A673 (cell line): Measurements from ENCODE around the gene CETN3. TPM values are rescaled to one million over a fixed set of nuclear protein-coding genes. Genes with fewer than 3 reads are reported as not detected.

Experiments used
- BruUV-seq: library from RNA; stranded (reverse); fragments of 400-500 nt; replicated peaks from 2 replicates; lab custom pipeline; 2021; lab: Mats Ljungman, UMichigan
- CTCF ChIA-PET: fragments of 300-600 bp; sonication (Branson Sonifier 250); formaldehyde crosslinking; loops from one replicate; lab custom pipeline; 2022; ENCODE audit warnings: antibody characterized with exemption; lab: Charles Lee
- POLR2A ChIA-PET: fragments of 300-600 bp; sonication (Branson Sonifier 250); formaldehyde crosslinking; loops from one replicate; lab custom pipeline; 2022; ENCODE audit warnings: antibody characterized with exemption; ENCODE audit not compliant: low non-redundant PET; lab: Charles Lee
- DNase-seq: peaks from one replicate; pipeline ENCODE4 v3.0.0-alpha.2; 2015; ENCODE audit warnings: low spot score
- H3K27ac ChIP-seq: fragments of 200-600 bp; sonication (generic); 2 replicates; pipeline ENCODE4 v1.5.1; 2016; ENCODE audit warnings: mixed run types, low read depth, mild to moderate bottlenecking, mixed read lengths, antibody characterized with exemption, low read length; ENCODE audit not compliant: poor library complexity, severe bottlenecking
- H3K27me3 ChIP-seq: fragments of 200-600 bp; sonication (generic); replicated peaks from 2 replicates; pipeline ENCODE4 v1.6.1; 2017; ENCODE audit warnings: mixed run types, low read depth, mild to moderate bottlenecking, mixed read lengths, antibody characterized with exemption, low read length; ENCODE audit not compliant: insufficient read depth, poor library complexity
- H3K36me3 ChIP-seq: fragments of 200-600 bp; sonication (generic); 2 replicates; pipeline ENCODE4 v1.6.1; 2016; ENCODE audit warnings: mixed run types, mild to moderate bottlenecking, mixed read lengths, antibody characterized with exemption, low read length; ENCODE audit not compliant: insufficient read depth, poor library complexity, severe bottlenecking
- H3K4me1 ChIP-seq: fragments of 200-600 bp; sonication (generic); 2 replicates; pipeline ENCODE4 v1.6.1; 2017; ENCODE audit warnings: mixed run types, mild to moderate bottlenecking, mixed read lengths, antibody characterized with exemption, low read length; ENCODE audit not compliant: insufficient read depth, poor library complexity, severe bottlenecking
- H3K4me3 ChIP-seq: fragments of 200-600 bp; sonication (generic); 2 replicates; pipeline ENCODE4 v1.5.1; 2016; ENCODE audit warnings: low read depth, mixed run types, mild to moderate bottlenecking, mixed read lengths, low read length; ENCODE audit not compliant: poor library complexity, severe bottlenecking
- H3K9me3 ChIP-seq: fragments of 200-600 bp; sonication (generic); 2 replicates; pipeline ENCODE4 v1.6.1; 2016; ENCODE audit warnings: mixed run types, low read depth, mild to moderate bottlenecking, mixed read lengths, antibody characterized with exemption, low read length; ENCODE audit not compliant: poor library complexity, severe bottlenecking
- EZH2 ChIP-seq: fragments of 200-600 bp; sonication (generic); IDR thresholded peaks from 2 replicates; pipeline ENCODE4 v1.6.1; 2017; ENCODE audit warnings: borderline replicate concordance, low read depth, mild to moderate bottlenecking, mixed read lengths, antibody characterized with exemption, low read length; ENCODE audit not compliant: poor library complexity, severe bottlenecking
- intact Hi-C: fragments of 100-400 bp; cut with micrococcal nuclease; formaldehyde crosslinking; loops from one replicate; pipeline ENCODE4 v1.10.0; 2022; ENCODE audit not compliant: unreplicated experiment
- total RNA-seq: library from RNA; stranded (reverse); gene quantifications from 2 replicates; pipeline ENCODE4 v1.2.3, GENCODE V29; 2021
- TF ChIP-seq, protein P1 (sequence below): fragments of 300-800, 200-600 bp; sonication (generic); conservative IDR thresholded peaks from 2 replicates; pipeline ENCODE4 v1.5.1; 2017; ENCODE audit warnings: low read depth, mild to moderate bottlenecking, antibody characterized with exemption, low read length, moderate library complexity, mixed read lengths

CETN3 gene
- total RNA-seq, 1 experiment from 2014 or later, result 25.3 TPM

GRCh38 chr5:90383903-90384302 is 25.7 kb downstream of the CETN3 start:
- H3K36me3 ChIP-seq, result no peaks in the 10 kb centered on the region
- no peak for DNase-seq

DNA sequence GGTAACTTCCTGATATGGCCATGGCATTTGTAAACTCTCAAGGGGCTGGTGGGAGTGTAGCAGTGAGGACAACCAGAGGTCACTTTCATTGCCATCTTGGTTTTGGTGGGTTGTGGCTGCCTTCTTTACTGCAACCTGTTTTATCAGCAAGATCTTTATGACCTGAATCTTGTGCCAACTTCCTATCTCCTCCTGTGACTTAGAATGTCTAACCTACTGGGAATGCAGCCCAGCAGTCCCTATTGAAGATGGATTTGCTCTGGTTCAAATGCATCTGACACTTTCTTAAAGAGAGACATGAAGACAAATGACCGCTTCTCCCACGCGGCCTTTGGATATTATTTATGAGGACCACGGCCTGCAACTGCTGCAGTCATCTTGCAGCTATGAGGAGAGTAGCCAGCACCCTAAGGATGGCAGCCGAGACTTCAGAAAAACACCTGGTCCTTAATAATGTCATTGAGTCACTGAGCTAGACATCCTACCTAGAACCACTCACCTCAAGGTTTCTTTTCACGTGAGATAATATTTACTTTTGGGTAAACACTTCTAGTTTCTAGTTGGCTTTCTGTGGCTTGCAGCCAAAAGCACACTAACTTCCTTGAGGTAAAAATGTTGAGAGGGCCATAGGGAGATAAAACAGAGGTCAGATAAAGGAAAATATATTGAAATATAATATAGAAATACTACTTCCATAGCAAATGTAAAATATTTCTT is 28.2 kb downstream of the CETN3 start:
- H3K4me3 ChIP-seq, result no peak overlapping the region
- ChIA-PET POLR2A (no interaction called here), CTCF (no interaction called here)
- no TSS peak for BruUV-seq
- no peaks in the 10 kb centered on the region for H3K27me3 ChIP-seq
- TF ChIP-seq, protein P1, sequence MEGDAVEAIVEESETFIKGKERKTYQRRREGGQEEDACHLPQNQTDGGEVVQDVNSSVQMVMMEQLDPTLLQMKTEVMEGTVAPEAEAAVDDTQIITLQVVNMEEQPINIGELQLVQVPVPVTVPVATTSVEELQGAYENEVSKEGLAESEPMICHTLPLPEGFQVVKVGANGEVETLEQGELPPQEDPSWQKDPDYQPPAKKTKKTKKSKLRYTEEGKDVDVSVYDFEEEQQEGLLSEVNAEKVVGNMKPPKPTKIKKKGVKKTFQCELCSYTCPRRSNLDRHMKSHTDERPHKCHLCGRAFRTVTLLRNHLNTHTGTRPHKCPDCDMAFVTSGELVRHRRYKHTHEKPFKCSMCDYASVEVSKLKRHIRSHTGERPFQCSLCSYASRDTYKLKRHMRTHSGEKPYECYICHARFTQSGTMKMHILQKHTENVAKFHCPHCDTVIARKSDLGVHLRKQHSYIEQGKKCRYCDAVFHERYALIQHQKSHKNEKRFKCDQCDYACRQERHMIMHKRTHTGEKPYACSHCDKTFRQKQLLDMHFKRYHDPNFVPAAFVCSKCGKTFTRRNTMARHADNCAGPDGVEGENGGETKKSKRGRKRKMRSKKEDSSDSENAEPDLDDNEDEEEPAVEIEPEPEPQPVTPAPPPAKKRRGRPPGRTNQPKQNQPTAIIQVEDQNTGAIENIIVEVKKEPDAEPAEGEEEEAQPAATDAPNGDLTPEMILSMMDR, result no peak
- TF ChIP-seq EZH2, result no peak
- no peaks in the 10 kb centered on the region for H3K9me3 ChIP-seq
- intact Hi-C loops, result loop anchor here (5.0 kb wide), 1 partner anchor 104 kb away; no protein-coding TSS in a partner anchor
- DNase-seq, result no peak
- no peak overlapping the region for H3K27ac ChIP-seq
- no peaks in the 10 kb centered on the region for H3K36me3 ChIP-seq
- no peaks in the 10 kb centered on the region for H3K4me1 ChIP-seq

More at GRCh38 chr5:90383903-90384302, 25.7 kb downstream of the CETN3 start:
- no peak for TF ChIP-seq EZH2
- TF ChIP-seq, protein P1, result no peak
- POLR2A ChIA-PET, result no interaction called here
- intact Hi-C loops, result loop anchor here (2.0 to 5.0 kb wide), 2 partner anchors 107 to 1655 kb away; no protein-coding TSS in a partner anchor
- Histone ChIP-seq H3K27me3 (no peaks in the 10 kb centered on the region), H3K4me1 (no peaks in the 10 kb centered on the region), H3K27ac (no peak overlapping the region), H3K9me3 (no peaks in the 10 kb centered on the region), H3K4me3 (no peak overlapping the region)
- CTCF ChIA-PET, result no interaction called here
- no TSS peak for BruUV-seq

- no peaks in the 10 kb centered on the region for H3K9me3 ChIP-seq
- intact Hi-C loops, result loop anchor here (5.0 kb wide), 1 partner anchor 102 kb away; no protein-coding TSS in a partner anchor
- no peaks in the 10 kb centered on the region for H3K27me3 ChIP-seq
- ChIA-PET POLR2A (no interaction called here), CTCF (no interaction called here)
- TF ChIP-seq, protein P1, result no peak
- no peak for TF ChIP-seq EZH2
- no peak overlapping the region for H3K4me3 ChIP-seq
- DNase-seq, result no peak
- H3K36me3 ChIP-seq, result no peaks in the 10 kb centered on the region
- no peaks in the 10 kb centered on the region for H3K4me1 ChIP-seq
- H3K27ac ChIP-seq, result no peak overlapping the region
- BruUV-seq, result no TSS peak
Observed at GRCh38 chr5:90379652-90380051, 29.9 kb downstream of the CETN3 start.
